Tibial artery (tissue), 4 donors: ENCODE data around the gene SLC17A6.

ENCODE experiments used
- DNase-seq, 2 donors: peaks; one replicate each; pipeline ENCODE4 v3.0.0-alpha.2; 2019
- H3K27ac ChIP-seq, 2 donors: fragments of 200-600 bp; sonication (generic) in 1 of 2; 1 replicate in 1 of 2; 2 replicates in 1 of 2; pipeline ENCODE4 v1.5.1; 2018 to 2019; ENCODE audit warnings: mild to moderate bottlenecking in 1 of 2
- H3K27me3 ChIP-seq, 2 donors: fragments of 200-600 bp; sonication (generic) in 1 of 2; one replicate each; pipeline versions ENCODE4 v1.5.1 to v1.6.0; 2016 to 2019
- H3K36me3 ChIP-seq, 3 donors: fragments of 200-600 bp; sonication (generic) in 2 of 3; one replicate each; pipeline ENCODE4 v1.5.1; 2016 to 2019; ENCODE audit warnings: mild to moderate bottlenecking in 2 of 3
- H3K4me1 ChIP-seq, 4 donors: fragments of 200-600 bp; sonication (generic) in 2 of 4; 1 replicate in 3 of 4; 2 replicates in 1 of 4; pipeline ENCODE4 v1.5.1; 2016 to 2019
- H3K4me3 ChIP-seq, 2 donors: fragments of 200-600 bp; sonication (generic) in 1 of 2; 1 replicate in 1 of 2; 2 replicates in 1 of 2; pipeline ENCODE4 v1.5.1; 2018 to 2019; ENCODE audit warnings: mild to moderate bottlenecking in 2 of 2
- H3K9me3 ChIP-seq, 3 donors: fragments of 200-600 bp; sonication (generic) in 1 of 3; one replicate each; pipeline ENCODE4 v1.5.1; 2016 to 2019
- CTCF ChIP-seq, 2 experiments: fragments of 200-600 bp in 1 of 2; fragments of 450-650 bp in 1 of 2; IDR thresholded peaks; one replicate each; pipeline ENCODE4 v1.5.1; 2017 to 2019; ENCODE audit warnings: antibody characterized with exemption in 2 of 2, mild to moderate bottlenecking in 1 of 2, moderate library complexity in 1 of 2
- intact Hi-C: fragments of 100-400 bp; cut with DNase I; formaldehyde crosslinking; loops from one replicate; pipeline ENCODE4 v1.15.0; 2023; ENCODE audit warnings: low total_unique reads

Gene SLC17A6

DNA sequence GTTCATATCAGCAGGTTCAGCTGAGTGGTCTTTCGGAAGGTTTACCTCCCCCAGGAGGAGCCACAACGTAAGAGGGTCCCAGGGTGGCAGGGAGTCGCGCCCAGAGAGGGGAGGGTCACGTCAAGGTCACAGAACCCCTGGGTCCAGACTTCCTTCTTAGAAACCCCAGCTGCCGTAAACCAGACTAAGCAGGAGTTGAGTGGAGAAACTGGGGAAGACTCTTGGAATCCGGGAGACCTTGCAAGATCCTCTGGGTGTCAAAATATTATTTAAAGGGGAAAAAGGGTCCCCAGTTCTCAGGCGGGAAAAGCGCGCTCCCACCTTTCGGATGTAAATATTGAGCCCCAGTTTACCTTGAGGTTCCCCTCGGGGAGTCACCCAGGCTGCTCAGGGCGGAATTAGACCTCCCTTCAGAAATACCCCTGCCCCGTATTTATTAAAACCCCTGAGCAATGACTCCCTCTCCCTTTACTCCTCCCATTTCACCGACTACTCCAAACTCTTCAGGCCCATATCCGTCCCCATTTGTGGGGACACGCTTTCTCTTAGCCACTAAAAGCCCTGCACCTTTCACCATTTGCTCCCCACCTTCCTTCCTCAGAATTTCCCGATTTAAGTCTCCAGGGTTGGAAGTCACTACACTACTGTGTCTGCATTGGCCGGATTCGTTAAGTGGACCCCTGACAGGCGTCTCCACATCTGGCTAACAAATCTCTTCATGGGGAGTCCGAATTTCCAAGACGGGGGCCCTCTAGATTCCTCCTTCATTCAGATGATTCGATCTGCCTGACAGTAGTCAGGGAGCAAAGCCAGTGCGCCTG is 4.2 kb downstream of the SLC17A6 start:
- intact Hi-C loops: no loop called here
- H3K9me3 ChIP-seq: no peaks in the 10 kb centered on the region
- H3K36me3 ChIP-seq: no peaks in the 10 kb centered on the region
- no peak for TF ChIP-seq CTCF (IDR thresholded peaks at IDR 0.05)
- no peak for DNase-seq
- no peak overlapping the region for H3K27ac ChIP-seq
- peaks cover 0 to 69% of the 10 kb centered on the region in 2 donors for H3K27me3 ChIP-seq
- H3K4me1 ChIP-seq: peaks cover 0 to 14% (median 2%) of the 10 kb centered on the region in 4 donors
- no peak overlapping the region for H3K4me3 ChIP-seq

DNA sequence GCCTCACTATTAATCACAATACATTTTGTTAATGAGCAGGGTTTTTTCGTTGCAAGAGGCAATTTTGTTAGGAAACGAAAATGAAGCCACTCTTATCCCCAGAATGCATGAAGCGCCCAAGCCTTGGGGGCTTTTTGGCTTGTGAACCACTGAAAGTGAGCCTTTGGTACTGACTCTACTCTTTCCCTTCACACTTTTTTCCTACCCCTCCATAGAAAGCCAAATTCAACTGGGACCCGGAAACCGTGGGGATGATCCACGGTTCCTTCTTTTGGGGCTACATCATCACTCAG is 4.8 kb downstream of the SLC17A6 start:
- Histone ChIP-seq H3K9me3 (no peaks in the 10 kb centered on the region), H3K36me3 (no peaks in the 10 kb centered on the region), H3K27me3 (peaks cover 0 to 63% of the 10 kb centered on the region in 2 donors), H3K27ac (no peak overlapping the region), H3K4me1 (peaks cover 0 to 14% (median 2%) of the 10 kb centered on the region in 4 donors), H3K4me3 (no peak overlapping the region)
- intact Hi-C loops: no loop called here
- DNase-seq: no peak
- TF ChIP-seq CTCF (IDR thresholded peaks at IDR 0.05): no peak

DNA sequence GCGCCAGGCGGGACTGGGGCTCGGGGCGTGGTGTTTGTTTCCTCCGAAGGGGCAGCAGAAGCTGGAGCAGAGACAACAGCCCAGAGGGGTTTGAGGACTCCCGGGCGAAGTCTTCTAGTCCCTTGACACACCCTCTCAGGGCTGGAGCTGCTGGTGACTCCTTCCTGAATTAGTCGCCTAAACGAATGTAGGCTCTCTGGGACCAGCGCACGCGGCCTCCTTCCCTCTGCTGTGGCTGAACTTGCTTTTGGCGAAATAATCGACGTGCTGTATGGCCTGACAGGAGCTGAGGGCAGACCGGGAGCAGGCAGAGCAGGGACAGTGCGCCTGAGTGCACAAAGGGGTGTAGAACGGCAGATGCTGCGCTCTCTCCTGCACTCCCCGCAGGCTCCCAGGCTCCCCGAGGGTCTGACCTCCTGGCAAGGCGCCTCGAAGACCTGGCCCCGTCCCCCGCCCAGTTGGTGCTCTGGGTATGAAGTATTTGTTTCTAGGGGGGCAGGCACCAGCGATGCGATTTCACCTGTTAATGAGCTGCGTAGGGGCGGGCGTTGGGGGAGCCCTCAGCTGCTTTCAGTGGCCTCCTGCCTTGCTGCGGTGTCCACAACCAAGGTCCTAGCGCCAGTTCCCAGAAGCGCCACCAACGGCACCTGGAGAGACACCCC is 5.3 kb downstream of the SLC17A6 start:
- Histone ChIP-seq H3K9me3 (no peaks in the 10 kb centered on the region), H3K36me3 (no peaks in the 10 kb centered on the region), H3K4me1 (peaks cover 0 to 14% (median 2%) of the 10 kb centered on the region in 4 donors), H3K4me3 (no peak overlapping the region), H3K27me3 (peaks cover 0 to 58% of the 10 kb centered on the region in 2 donors), H3K27ac (no peak overlapping the region)
- intact Hi-C loops: no loop called here
- TF ChIP-seq CTCF (IDR thresholded peaks at IDR 0.05): no peak
- no peak for DNase-seq

DNA sequence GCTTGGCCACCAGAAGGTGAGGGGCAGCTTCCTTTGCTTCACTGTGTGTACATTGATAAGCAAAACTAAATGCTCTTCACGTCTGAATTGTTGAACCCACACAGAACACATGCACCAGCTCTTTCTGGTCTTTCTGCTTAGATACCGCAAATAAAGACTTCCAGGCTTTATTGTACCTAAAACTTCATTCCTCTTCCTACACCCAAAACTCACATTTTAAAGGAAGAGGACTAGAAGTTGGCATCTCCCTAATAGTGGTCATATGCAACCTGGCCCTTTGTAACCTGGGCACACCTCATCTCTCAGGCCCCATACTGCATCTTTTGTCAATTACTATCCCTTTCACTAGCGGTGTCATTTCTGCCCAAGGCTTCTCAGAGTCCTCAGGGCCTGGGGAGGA is 5.9 kb downstream of the SLC17A6 start:
- H3K27me3 ChIP-seq: peaks cover 0 to 56% of the 10 kb centered on the region in 2 donors
- no peaks in the 10 kb centered on the region for H3K9me3 ChIP-seq
- TF ChIP-seq CTCF (IDR thresholded peaks at IDR 0.05): no peak
- no peak overlapping the region for H3K4me3 ChIP-seq
- H3K36me3 ChIP-seq: no peaks in the 10 kb centered on the region
- intact Hi-C loops: no loop called here
- H3K27ac ChIP-seq: no peak overlapping the region
- peaks cover 0 to 14% (median 2%) of the 10 kb centered on the region in 4 donors for H3K4me1 ChIP-seq
- no peak for DNase-seq

DNA sequence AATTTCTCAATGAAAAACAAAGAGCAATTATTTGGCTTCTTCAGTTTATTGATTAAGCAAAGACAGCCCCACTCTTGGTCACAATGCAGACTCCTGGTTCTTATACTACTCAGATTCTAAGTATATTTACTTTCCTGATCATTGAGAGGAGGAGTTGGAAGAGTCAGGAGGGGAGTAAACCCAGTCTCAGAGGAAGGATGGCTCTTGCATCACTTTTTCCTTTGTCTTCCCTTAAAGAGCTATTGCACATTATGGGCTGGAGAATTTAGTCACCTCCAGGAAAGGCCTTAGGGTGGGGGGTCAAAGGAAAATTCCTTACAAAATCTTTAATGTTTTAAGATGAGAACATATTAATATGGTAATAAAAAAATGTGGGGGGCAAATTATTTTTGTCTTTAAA is 8.1 kb downstream of the SLC17A6 start:
- Histone ChIP-seq H3K4me1 (peaks cover 0 to 11% (median 2%) of the 10 kb centered on the region in 4 donors), H3K4me3 (no peak overlapping the region), H3K36me3 (no peaks in the 10 kb centered on the region), H3K27me3 (peaks cover 0 to 45% of the 10 kb centered on the region in 2 donors), H3K9me3 (no peaks in the 10 kb centered on the region), H3K27ac (no peak overlapping the region)
- no peak for TF ChIP-seq CTCF (IDR thresholded peaks at IDR 0.05)
- no peak for DNase-seq
- intact Hi-C loops: no loop called here
